GM18502 (cell line): ENCODE measurements around the gene SCN1A.
"Not testable (repeated sequence)": the region's sequence is repeated elsewhere in the genome, so short reads cannot be mapped to it uniquely, and the experiment has no call there.

Source experiments
- ATAC-seq: cut with Tn5 transposase; IDR thresholded peaks from one replicate; pipeline ENCODE4 v1.9.1; 2021; ENCODE audit warnings: mild to moderate bottlenecking; ENCODE audit not compliant: unreplicated experiment, poor library complexity

Gene SCN1A

DNA sequence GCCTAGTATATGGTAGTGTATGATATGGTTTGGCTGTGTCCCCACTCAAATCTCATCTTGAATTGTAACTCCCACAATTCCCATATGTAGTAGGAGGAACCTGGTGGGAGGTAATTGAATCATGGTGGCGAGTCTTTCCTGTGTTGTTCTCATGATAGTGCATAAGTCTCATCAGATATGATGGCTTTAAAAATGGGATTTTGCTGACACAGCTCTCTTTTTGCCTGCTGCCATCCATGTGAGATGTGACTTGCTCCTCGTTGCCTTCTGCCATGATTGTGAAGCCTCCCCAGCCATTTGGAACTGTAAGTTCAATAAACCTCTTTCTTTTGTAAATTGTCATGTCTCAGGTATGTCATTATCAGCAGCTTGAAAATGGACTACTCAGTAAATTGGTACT lies 9.5 kb upstream of the SCN1A start:
- no peak for ATAC-seq

DNA sequence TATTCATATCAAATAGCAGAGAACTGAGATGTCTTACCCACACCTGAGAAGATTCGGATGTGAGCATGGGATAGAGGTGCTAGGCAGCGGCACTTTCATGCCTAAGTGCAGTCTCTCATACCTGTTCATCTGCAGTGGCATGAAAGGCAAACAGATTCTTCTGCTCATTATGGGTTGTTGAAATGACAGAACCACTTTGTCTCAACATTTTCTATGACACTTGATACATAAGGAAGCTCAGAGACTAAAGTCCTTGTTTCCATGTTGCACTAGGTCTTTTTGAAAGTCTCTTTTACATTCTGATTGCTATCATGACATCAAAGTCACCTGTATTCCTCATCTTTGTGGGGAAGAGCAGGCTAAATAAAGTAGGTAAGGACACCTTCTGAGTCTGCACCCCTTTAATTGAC lies 8.0 kb upstream of the SCN1A start:
- ATAC-seq = no peak

DNA sequence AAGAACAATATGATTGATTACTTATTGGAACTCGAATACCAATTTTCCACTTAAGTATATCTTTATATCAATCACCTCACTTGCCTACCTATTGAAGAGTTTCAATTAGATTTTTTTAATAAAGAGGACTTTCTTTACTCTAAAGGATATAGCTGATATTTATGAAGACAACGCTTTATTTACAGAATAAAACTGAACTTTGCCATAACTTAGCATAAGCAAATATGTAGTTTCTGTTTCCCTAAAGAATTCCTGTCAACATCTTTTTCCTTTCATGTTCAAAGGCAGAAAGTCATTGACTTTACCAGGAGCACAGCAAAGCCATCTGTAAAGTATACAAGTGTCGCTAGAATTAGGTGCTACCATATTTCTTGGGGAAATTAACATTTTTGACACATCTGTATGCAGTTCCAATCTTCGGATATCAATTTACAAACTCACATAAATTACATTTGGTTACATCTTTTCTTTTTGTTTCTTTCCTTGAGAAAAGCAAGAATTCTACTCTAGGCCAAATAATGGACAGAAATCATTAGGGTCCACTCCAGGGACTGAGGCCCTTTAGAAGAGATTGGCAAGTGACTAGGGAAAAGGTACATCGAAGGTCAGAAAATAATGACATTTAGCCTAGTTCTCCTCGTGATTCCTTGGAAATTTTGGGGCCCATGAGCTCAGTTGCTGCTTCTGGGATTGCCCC lies 7.5 kb upstream of the SCN1A start:
- no peak for ATAC-seq

DNA sequence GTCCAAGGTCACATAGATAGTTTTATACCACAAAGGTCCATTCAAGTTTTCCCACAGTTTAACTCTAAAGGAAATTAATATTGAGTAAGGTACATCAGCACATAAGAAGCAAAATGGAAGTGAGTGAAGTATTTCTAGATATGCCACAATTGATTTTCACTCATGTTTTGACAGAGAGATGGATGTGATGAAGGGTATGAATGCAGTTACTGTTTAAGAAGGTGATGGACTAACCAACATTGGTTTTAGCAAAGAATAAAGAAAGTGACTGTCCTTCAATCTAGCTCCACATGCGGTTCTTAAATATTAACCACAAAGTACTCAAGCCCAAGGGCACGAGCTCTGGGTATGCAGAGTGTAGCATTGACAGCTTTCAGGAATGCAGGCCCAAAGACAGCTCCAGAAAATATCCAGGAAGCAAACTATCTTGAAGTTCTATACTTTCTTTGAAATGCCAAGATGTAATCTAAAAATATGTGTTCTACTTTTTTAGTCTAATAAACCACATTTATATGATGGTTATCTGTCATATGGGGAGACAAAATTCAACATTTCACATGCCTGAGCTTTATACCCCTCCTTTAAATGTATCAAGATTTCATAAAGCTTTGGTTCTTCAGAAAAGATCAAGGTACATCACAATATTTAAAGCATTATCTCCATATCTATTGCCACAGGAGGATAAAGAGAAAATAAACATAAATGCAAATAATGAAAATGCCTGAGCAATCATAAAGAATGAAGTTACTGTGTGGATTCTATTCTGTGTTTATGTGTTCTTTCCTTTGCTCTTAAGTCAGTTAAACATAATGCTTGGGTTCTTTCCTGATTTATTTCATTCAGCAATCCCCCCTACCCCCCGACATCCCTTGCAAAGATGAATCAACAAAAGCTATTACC lies 6.7 kb upstream of the SCN1A start:
- no peak for ATAC-seq

DNA sequence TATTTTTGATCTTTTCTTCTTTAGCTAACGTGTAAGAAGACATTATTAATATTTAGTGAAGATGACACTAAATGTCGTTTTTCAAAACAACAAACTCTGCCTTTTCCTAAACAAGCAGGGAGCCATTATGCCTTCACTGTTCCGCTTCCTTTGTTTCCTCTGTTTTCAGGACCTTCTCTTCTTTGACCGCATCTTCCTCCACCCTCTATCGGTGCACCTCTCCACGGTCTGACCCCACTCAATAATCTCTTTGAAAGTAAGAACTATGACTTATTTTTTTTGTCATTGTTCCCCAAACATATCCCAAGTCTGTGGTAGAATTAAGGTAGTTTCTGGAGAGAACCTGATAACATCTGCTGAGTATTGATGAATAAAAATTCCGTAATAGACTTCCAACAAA lies 5.8 kb upstream of the SCN1A start:
- no peak for ATAC-seq

DNA sequence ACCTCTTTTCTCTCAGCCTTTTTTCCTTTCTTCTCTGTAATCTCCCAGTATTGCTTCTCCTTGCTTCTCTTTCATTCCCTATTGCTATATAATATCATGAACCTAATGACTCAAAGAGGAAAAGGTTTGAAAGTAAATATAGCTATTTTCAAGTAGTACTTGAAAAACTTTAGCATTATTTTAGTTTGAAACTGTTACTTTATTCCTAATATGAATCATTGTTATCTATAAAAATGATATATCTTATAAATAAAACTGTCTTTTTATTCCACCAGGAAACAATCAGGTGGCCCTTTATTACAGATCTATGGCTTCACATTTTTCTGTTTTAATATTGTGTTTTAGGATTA lies 311 bp upstream of the SCN1A start:
- no peak for ATAC-seq

DNA sequence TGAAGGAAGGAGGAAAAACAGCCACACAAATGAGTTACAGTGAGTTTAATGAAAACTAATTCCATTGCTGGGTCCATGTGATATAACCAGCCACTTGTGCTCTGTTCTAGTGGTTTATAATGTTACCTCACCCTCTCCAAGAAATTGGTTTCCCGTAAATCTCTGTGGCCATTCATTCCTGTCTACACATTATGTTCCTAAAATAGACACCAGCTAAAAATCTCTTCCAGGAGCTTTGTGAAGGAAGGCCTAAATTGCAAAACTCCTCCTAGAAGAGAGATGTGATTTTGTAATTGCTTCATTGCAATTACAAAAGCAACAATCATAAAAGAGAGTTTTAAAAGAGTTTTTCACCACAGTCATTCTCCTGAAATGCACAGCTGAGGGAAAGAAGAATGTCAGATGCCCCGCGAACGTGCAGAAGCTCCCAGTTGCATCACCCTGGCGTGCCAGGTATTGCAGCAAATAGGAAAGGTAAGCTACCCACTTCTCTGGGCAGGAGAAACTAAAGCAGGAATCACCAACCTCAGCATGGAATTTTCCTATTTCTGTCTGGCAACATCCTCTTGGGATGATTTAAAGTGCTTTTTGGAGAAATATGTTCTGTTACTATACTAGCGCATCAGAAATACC lies 1.7 kb downstream of the SCN1A start:
- ATAC-seq = no peak

DNA sequence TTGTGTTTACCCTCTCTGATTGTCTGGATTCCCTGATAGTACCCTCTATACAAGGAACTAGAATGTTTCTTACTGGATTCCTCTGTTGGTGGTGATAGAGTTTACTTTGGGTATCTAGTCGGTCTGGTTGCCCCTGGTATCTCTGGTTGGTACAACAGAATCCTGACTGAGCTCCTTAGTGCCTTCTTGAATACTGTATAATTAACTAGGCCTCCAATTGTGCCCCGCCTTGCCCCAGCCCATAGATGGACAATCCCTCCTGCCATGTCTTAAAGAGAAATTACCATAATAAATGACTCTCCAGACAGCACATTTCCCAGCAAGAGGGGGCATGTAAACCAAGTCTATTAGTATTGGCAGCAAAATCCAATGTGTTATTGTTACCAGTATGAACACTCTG lies 2.3 kb downstream of the SCN1A start:
- ATAC-seq = no peak

DNA sequence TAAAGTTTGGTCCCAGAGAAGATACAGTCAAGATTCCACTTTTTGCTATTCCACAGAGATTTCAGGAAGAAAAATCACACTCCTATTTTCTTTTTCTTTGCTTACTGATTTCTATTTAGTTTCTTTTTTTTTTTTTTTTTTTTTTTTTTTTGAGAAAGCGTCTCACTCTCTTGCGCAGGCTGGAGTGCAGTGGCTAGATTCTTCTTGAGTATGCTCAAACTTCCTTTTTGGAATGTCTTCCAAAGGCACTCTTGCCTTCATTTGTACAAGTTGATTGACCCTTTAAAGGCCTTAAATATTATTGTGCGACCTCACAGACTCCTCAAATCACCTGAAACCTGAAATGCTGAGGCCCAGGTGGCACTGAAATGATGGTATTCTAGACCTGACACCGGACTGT lies 9.6 kb downstream of the SCN1A start:
- no peak for ATAC-seq

DNA sequence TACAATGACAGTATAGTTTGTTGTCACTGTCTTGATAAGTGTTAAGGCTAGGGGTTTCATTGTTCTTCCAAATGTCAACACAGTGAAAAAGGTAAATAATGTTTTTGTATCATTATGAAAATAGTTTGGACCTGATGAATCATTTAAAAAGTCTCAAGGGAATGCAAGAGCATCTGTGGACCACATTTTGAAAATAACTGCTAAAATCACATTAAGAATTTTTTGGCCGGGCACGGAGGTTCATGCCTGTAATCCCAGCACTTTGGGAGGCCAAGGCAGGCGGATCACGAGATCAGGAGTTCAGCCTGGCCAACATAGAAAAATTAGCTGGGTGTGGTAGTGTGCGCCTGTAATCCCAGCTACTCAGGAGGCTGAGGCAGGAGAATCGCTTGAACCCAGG lies 10.3 kb downstream of the SCN1A start:
- ATAC-seq = no peak

DNA sequence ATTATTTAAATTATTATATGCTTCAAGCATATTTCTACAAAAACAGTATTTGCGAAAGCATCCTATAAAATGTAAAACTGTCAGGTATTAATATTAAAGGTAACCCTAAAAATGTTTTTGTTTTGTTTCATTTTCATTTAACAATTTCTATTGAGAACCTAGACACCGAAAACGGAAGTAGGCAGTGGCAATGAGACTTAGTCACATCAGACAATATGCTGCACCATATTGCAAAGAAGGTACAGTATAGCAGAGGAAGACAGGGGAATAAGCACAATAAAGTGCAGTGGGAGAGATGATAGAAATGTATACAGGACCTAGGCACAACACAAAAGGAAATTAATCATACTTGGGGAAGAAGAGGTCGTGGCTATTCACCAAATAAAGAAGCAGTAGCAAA lies 12.2 kb downstream of the SCN1A start:
- no peak for ATAC-seq

DNA sequence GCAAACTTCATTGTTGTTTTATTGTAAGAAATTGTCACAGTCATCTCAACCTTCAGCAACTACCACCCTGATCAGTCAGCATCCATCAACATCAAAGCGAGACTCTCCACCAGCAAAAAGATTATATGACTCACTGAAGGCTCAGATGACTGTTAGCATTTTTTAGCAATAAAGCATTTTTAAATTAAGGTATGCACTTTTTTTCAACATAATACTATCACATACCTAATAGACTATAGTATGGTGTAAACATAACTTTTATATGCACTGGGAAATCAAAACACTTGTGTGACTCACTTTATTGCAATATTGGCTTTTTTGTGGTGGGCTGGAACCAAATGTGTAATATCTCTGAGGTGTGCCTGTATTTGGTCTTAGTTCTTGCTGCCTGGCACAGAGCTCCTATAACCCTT lies 15.6 kb downstream of the SCN1A start:
- no peak for ATAC-seq

DNA sequence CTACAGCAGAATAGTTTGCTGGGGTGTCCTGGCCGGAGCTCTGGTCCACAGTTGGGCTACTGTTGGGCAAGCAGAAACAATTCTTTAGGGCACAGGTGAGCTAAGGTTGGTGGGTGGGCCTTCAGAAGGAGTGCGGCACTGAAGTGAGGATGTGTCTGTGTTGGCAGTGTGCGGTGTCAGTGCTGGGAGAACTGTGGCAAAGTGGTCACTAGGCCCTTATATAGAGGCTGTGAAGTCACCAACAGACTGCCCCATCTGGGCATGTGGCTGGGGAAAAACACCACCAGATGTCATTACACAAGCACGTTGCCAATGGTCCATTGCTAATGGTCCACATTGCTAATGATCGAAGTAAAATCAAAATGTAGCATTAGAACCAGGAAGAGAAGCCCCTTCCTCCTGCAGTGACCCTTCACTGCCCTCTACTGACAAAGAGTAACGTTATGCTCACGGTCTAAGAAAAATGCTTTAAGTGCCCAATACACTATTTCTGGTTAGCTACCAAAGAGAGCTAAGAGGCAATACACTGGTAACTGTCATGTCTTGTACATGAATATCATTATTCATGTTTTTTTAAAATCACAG lies 21.3 kb downstream of the SCN1A start:
- peak; percentile 56 for ATAC-seq

DNA sequence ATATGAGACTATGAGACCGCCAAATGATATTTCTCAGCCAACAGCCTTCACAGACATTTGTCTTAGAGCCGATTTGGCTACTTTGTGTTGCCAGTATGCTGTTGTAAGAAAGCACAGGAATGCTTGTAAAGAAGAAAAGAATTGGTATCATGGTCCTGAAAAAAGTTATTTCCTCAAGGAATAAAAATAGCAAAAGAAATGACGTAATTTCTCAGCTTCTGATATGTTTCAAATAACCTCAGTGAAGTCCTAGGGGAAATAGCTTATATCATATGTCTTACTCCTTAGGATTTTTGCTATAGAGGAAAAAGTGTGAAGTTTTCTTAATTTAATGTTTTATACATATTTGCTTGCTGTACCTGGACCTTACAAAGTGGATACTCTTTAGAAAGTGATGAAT lies 23.0 kb downstream of the SCN1A start:
- no peak for ATAC-seq

DNA sequence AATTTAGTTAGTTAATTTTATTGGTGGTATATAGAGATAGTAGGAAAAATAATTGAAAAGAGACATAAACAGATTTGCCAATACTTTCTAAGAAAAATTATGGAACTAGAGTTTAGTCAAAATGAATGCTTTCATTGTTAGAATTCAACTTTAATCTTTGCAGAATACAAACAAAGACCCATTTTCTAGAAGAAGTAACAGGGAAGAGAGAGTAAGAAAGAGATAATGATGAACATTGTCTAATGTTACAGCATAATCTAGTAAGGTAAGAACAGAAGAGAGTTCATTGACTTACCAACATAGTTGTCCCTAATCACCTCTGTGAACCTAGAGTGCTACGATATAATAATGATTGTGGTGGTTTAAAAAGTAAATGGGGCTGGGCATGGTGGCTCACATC lies 23.7 kb downstream of the SCN1A start:
- no peak for ATAC-seq

DNA sequence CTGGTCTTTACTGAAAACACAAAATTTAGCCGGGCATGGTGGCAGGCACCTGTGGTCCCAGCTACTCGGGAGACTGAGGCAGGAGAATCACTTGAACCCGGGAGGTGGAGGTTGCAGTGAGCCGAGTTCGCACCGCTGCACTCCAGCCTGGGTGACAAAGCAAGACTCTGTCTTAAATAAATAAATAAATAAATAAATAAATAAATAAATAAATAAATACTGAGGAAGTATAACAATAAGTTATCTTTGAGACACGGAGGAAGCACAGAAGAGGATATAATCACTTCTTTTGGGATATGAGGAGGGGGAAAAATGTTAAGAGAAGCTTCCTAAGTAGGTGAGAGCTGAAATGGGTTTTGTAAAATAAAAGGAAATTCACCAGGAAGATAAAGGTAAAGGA lies 24.5 kb downstream of the SCN1A start:
- ATAC-seq = not testable (repeated sequence)

DNA sequence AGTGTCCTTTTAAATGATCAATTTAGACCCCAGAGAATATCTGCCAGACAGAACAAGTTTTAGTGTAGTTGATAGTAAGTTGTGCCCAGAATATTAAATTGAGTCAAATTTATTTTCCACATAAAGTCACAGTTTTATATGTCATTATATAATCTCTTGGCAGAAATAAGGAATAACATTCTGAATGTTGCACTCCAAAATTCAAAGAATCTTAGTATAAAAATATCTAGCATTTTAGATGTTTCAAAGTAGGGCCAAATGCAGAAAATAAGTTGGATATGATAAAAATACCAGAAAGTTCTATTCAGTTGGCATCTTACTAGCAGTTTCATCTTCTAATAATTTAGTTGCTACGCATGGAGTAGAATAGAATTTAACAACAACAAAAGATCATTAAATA lies 33.5 kb downstream of the SCN1A start:
- no peak for ATAC-seq

DNA sequence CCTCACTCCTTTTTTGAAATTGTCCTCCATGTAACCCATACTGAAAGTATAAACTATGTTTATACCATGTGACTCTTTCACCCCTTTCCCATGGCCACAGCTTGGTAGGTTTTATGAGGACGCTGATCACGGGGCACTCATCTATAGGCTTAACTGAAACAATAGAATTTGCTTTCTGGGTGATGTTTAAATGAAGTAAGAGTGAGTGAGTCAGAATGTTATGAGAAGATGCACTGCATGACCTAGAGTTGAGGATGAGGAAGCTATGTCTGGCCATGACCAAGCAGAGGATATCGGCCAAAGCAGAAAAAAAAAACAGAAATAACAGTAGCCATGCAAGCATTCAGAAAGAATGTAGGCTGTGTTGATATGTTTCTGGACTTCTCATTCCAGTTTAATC lies 34.9 kb downstream of the SCN1A start:
- no peak for ATAC-seq

DNA sequence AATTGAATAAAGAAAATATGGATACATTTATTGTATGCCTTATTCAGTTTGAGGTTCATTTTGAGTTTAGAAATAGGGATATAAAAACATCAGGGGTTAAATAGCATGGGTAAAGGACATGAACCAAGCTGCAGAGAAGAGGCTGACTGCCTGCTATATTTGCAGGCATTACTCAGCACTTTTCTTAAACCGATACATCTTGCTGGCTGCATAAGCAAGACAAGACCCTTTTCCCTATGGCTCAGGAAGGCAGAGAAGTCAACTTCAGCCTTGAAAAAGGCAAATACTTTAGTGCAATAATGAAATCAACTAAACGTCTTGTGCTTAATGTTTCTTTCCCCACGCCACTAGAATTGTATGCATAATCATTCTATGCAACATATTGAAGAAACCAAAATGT lies 36.4 kb downstream of the SCN1A start:
- ATAC-seq = no peak

DNA sequence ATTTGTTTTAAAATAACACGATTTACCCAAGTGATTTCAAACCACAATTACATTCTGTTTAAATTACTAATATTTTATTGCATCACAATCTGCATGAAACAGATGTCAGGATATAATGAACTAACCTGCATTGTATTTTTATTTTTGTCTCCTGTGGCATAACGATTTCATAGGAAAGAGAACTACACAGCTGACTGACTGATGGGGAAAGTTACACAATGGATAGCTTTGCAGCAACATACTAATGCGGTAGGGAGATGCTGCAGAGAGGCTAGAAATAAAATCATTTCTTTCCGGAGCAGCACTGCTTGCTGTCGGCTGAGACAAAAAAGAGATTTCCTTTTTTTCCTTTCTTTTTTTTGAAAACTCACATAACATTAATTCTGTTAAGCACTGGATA lies 36.9 kb downstream of the SCN1A start:
- no peak for ATAC-seq

DNA sequence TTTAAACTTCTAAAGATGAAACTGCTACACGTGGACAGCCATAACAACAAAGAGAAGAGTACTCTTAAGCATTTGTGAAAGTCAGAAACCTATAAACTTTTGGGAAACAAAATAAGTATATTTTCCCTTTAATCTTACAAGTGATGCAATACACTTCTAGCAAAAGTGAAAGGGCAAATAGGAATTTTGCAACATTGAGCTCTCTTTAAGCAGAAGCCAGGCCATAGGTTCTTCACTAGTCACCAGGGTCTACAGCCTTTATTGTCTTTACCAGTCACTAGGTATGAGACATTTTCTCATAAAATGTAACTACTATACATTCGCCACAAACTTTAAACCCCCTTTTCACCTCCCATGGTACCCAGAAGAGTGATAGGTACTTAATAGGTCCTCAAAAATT lies 37.5 kb downstream of the SCN1A start:
- ATAC-seq = no peak
